Fibroblast of skin of right biceps (primary cell): ENCODE results near the gene MACROH2A1.

Experiments
- DNase-seq: peaks from one replicate; pipeline ENCODE4 v3.0.0-alpha.2; 2013

MACROH2A1 gene

DNA sequence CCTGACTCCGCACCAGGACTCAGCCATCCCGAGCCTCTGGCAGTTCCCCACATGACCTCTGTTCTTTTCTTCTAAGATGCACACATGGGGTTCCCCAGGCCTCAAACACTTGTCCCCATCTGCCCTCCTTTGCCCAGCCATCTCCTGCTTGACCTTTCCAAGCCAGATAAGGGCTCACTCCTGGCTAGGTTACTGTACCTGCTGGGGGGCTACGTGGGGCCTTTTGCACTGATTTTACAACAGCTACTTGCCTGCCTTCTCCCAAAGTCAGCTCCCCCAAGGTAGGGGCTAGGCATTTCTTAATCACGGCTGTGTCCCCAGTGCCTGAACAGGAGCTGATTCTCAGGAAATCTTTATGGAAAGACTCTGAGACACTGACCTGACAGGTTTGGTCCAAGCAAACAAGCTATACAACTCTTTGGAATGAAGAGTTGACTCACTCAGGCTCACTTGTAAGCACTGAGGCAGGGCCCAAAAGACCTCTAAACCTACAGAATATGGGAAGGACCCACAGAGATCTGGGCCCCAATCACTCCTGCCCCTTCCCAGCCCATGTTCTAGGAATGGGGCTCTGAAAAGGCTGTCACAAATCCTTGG is 2.5 kb downstream of the MACROH2A1 start:
- DNase-seq, result no peak

DNA sequence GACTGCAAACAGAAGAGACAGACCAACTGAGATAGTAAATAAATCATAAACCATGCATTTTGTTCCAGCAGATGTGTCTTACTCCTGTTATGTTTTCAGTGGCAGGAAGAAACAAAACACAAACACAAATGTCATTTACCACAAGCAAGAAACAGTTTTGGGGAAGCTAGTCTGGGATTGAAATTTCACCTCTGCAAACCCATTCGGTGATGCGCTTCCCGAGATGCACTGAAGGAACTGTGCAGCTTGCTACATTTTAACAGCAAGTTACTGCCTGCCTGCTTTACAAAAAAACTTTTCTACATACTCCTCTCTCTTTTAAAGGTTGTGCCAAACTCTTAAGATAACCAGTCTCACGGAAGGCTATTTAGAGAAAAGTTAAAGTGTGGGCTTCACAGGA is 3.2 kb downstream of the MACROH2A1 start:
- no peak for DNase-seq

DNA sequence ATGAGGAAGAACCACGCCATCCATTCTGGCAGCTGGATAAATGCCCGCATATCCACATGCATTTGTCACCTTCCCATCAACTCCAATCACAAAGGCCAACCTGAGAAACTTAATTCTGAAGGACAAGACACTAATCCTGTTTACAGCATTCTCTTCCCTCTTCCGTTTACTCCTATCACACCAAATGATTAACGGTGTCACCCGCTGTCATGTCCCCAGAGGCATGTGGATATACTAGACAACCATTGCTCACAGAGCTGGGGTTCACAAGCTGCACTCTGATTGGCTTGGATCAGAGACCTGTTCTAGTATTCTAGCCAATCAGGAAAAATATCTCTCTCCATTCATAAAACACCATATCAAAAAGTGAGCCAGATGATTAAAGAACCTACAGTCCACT is 3.6 kb downstream of the MACROH2A1 start:
- no peak for DNase-seq

DNA sequence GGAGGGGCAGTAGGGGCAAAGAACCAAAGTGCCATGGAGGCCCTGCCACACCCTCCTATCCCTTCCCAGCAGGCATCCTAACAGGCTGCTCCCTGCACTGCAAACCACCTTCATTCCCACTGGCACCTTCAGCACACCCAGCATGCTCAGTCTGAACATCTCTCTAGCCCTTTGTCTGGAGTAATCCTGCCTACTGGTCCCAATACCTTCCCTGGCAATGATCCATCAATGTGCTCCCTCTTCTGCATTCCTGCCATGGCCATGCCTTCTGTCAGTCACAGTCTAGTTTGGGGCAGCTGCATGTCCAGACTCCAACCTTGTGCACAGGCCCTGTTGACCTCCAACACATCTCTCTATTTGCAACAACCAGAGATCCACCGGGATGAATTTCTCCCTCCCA is 4.9 kb downstream of the MACROH2A1 start:
- no peak for DNase-seq

DNA sequence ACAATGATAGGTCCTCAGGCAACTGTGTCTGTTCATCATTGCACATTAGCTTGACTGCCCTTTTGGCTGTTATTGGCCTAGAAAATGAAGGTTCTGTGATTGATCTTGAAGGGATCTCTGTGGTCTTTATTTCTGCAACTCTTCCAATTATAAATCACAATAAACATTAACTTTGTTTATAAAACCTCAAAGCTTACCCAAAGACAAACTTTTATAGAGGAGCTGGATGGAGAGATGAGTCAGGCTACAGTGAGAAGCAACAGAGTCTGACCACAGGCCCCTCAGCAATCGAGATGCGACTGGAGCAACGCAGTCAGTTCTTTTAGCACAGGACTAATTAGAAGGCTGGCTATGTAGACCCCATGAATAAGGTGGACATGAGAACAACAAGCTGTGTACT is 5.3 kb downstream of the MACROH2A1 start:
- DNase-seq, result peak; percentile 29

DNA sequence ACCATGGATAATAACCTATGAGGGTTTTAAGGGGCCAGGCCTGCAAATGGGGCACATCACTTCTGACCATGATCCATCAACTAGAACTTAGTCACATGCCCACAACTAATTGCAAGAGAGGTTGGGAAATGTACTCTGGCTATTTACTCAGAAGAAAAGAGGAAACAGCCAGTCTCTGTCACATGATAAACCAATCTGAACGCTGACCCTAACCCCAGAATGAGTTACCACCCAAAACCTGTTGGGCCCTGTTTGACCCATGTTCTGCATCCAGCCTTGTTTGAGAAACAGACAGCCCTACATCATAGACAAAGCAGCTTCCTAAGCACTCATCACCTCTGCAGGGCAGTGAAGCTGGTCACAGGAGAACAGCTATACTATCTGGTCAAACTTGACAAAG is 5.8 kb downstream of the MACROH2A1 start:
- DNase-seq, result no peak

DNA sequence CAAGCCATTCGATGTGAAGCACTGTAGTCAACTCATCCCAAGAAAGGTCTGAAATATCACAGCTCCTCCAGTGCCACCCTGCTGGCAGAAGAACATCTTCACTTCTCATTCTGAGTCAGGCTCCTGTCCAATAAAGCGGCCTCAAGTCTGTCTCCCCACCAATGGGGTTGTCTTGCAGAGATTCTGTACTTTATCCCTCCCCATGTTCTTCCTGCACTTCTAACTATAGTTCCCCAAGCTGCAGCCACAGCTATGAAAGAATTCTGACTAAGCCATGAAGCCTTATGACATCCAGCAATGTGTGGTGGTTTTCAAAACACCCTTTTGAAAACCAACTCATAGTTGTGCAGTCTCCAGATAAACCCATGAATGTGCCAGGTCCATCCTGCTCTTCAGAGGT is 6.8 kb downstream of the MACROH2A1 start:
- DNase-seq, result peak; percentile 86

DNA sequence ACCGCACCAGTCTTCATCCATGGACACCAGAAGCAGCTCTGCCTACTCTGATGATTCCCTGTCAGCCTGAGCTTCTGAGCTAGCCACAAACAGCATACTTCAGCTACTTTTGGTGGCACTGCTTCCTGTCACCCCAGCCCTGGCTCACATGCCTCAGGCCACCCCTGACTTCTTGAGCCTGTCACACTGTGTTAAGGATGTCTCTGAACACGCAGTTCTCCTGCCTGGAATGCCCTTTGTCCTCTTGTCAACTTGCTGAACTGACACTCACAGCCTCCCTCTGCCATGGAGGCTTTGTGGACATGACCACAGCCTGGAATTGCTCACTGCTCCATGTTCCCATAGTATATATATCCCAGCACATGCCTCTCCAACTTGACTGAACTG is 7.2 kb downstream of the MACROH2A1 start:
- no peak for DNase-seq

DNA sequence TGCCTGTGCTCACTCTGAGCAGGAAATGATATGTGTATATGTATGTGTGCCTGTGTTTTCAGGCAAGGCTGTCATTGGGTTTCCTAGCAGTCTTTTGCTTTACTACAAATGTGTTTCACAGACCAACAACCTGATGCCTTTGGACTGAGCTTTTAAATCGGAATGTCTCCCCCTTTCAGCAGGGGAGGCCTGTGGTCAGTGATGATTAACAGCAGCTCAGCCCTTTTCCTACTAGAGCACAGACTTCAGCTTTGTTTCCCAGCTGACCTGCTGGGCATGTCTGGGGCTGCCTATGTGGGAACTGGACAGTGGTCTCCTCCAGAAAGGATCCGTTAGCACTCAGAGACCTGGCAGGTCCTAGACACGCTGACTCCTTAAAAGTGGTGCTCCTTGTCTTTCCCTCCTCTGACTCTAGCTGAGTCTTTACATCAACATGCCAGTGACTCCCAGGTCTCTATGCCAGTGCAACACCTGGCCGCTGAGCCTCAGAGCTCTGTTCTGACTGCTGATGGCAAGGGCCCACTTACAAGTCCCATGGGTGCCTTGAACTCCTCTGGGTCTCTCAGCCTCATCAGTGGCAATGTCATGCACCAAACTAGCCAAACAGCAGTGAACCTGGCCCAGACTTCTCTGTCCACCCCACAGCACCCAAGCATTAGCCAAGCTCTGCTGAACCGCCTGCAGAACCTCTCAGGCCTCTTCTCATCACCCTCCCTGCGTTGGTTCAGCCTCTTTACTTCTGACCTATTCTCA is 7.7 kb downstream of the MACROH2A1 start:
- DNase-seq, result peak; percentile 83

DNA sequence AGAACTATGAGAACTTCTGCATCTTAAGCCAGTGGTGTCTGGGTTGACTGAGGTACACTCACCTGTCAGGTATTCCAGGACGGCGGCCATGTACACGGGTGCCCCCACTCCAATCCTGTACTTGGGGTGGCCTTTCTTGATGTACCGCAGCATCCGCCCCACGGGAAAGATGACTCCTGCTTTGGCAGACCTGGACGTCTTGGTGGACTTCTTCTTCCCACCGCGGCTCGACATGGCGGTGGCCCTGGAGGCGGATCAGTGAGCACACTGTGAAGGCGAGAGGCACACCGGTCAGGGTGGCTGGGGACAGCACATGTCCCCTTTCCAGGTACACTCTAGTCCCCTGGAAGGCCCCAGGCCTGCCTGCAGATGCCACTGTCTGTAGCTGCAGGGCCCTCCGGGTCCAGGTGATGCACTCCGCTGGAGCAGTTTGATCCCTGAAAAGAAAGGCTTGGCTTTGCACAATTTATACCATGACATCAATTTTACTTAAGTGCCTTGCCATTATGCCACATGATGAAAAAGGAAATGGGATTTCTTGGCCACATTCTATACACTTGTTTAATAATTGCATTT is 10.1 kb downstream of the MACROH2A1 start:
- DNase-seq, result no peak

DNA sequence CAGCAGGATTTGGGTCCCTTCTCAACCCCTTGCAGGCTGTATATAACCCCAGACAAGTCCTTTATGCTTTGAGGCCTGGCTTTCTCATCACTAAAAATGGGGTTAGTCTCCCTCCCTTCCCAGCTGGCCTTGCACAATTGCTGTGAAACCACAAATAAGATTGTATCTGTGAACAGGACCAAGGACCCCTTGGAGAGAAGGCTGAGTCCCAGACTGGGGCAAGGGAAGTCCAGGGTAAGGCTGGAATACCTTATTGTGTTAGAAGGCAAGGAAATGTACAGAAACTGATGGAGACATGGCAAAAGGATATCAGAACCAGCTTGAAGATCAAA is 11.4 kb downstream of the MACROH2A1 start:
- peak; percentile 29 for DNase-seq

DNA sequence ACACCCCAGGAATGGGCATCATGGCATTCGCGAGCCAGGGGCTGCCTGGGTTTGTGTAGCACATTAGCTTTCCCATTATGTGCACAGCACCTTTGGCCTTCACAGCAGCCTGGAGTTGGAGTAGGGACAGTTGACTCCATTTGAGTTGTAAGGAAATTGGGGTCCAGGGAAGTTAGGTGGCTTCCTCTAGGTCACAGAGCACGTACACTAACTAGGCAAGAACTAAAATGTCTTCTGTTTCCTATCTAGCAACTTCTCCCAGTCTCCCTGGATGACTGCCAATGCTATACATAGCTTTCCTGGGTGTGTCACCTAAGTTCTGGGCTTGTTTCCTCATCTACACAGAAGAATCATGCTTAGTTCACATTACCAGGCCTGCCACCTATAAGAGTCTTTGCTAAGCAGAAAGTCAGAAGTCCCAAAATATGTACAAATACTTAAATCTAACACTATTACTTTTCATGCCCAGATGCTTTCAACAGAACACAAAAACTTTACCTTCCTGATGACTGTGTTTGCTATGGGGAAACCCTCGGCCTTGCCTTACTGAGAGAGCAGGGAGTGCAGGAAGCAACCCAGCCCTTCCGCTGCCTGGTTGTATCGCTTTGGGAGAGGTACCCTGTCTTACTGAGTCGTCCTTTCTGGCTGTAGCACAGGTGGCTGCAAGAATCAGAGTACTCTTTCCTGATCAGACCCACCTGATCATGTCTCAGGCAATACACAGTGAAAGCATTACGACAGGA is 12.0 kb downstream of the MACROH2A1 start:
- peak; percentile 95 for DNase-seq

DNA sequence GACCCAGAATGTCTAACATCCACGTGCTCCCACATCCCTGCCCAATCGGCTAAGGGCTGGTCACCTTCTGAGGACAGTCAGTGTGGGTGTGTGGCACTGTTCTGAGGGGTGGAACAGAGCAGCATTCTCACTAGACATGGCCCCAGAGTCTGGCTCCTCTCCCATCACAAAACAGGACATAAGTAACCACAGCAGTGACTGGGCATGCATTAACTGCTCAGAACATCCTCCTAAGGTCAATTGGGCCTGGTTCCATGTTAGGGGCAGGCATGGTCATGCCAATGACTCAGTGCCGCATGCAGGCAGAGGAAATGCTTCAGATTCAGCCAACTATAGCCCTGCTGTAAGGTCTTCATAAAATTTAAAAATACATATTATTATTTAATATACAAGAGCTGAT is 12.9 kb downstream of the MACROH2A1 start:
- peak; percentile 40 for DNase-seq

DNA sequence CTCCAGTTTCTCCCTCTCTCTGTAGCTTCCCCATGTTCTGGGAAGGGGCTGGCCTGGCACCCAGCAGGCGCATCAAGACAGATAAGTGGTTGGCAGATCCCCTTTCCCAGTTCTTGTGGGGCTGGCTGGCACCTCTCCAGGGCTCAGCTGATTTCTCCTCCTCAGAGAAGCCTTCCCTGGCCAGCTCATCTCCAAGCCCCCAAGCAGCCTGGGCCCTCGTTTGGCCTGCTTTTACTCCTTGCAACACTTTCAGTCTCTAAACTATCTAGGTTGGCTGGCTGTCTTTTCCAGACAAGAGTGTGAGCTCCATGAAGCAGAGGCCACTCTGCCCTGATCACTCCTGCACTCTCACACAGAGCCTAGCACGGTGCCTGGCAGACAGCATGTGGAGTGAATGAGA is 13.5 kb downstream of the MACROH2A1 start:
- no peak for DNase-seq

DNA sequence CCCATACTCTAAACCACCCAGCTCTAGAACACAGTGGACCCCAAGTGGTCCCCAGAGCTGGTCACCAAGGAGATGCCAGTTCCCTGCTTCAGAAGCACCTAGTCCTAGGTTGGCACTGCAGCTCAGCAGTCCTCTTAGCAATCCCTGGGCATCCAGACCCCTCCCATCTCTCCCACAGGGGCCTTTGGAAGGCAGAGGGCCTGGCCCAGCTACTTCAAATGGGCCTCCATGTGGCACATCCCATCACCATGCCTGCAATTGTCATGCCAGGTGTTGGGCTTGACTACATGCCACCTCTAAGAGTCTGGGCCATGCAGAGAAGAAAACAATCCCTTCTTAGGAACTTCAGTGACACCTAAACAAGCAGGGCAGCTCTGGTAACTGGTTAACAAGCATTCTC is 14.1 kb downstream of the MACROH2A1 start:
- no peak for DNase-seq

DNA sequence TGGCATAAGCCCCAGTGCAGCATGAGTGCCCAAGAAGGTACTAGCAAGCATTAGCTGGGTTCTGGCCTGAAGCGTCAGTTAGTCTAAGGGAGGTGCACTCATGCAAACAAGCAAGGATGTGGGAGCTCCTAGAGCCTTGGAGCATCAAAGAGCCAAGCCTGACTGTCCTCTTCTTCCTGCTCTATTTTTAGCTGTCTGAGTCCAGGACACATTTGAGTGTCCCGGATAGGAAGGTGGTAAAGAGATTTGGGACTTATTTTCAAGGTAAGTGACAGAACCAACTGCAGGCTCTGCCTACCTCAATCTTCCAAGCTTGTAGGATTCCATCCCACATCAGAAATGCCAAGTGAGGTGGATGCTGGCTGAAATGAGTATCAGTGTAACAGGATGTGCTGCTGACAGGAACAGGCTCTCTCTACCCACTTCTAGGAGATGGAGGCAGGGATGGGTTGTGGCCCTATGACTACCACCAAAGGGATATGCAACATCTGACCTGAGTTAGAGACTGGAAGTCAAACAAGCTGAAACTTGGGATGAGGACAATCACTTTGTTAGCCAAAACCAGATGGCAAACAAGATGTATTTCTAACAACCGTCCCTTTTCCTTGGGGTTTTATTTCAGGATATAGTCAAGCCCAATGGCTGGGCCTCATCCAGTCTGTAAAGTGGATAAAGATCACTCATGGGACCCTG is 15.1 kb downstream of the MACROH2A1 start:
- DNase-seq, result no peak

DNA sequence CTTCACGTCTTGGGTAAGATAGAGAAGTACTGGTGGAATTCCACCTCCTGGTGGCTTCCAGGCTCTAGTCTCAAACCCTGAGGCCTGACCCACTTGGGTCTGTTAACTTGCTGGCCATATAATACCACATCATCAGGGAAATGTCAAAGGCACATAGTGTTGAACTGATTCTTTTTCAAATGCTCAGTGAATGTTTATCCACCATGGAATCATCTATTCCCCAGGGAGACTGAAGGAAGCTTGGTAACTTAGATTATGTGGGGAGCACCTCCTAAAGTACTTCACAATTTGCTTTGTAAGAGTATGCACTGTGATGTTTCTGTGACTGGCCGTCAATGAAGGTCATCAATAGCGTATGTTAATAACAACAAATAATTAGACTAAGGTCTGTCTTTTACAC is 16.1 kb downstream of the MACROH2A1 start:
- no peak for DNase-seq

DNA sequence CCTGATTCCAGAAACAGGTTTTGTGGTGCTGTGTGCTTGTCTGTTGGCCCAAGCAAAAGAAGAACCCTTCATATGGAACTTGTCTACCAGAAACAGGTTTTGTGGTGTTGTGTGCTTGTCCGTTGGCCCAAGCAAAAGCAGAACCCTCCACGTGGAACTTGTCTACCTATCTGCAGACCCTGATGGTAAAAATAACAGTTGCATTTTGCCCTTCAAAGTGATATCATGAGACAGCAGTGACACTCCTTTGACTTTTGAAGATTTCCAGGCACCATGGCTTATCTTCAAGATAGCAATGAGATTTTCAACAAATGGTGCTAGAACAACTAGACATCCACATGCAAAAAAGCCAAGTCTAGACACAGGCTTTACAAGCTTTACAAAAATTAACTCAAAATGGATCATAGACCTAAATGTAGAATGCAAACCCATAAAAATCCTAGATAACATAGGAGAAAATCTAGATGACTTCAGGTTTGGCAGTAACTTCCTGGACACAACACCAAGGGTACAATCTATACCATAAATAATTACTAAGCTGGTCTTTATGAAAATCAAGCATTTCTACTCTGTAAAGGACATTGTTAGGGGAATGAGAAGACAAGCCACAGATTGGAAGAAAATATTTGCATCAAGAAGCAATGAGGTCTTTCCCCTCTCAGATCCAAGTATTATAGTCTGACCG is 16.8 kb downstream of the MACROH2A1 start:
- DNase-seq, result no peak

DNA sequence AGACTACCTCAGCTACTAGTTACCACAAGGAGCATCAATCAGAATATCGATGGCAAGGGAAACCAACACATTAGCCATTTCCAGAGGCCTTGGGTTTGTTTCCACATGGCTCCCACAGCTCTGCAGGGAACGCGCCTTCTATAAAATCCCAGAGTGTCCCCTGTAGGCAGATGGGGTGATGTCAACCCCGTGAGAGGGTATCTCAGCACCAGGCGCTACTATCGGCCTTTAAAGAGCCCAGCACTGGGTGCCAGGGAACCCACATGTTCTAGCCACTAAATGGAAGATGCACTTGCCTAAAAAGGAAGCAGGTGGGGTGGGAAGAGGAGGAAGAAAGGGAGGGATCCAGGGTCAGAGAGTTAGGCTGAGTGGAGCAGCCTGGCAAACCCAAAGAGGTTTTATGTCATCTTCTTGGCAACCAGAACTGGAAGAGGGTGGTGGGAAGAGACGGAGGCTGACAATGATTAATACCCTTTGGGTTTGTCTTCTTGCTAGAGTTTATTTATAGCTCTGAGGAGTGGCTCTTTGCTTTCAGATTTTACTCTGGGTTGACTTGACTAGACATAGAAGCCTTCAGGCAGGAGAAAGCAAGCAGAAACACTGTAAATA is 19.9 kb downstream of the MACROH2A1 start:
- peak; percentile 61 for DNase-seq

DNA sequence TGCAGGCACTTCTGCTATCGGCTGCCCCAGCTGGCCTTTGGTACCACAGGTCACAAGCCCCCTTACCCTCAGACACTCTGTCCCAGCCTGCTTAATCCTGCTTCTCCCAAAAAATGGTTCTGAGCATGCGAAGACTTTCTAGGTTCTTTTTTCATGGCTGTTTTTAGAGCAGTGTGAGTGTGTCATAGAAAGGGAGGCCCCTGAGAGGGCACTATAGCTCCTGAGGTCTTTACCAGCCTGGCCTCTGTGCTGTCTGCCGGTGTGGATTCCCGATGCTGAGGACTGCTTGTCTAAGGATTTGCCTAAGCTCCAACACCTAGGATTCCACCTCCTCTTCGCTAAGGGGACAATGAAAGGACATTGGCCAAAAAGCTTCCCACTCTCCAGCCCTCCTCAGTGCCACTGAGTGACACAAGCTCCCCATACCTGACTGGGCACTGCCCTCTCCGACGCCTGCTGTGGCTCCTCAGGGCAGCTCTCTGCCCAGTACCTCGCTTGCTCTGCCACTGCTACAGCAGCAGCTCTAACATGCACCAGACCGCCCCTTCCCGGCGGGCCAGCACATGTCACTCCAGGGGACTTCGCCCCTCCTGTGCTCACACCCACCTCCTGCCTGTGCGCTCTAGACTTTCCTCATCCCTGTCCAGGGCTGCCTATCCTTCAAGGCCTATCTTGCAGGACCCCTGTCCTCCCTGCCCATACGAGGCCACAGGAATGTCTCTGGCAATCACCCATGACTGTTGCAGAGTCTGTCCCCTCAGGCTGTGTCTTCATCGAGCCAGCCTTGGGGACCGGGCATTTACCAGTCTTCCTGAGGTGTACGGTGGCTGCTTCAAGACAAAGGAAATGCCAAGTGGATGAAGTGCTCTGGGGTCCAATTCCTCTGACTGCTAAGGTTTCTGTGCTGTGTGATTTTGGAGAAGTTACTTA is 21.0 kb downstream of the MACROH2A1 start:
- peak; percentile 15 for DNase-seq

DNA sequence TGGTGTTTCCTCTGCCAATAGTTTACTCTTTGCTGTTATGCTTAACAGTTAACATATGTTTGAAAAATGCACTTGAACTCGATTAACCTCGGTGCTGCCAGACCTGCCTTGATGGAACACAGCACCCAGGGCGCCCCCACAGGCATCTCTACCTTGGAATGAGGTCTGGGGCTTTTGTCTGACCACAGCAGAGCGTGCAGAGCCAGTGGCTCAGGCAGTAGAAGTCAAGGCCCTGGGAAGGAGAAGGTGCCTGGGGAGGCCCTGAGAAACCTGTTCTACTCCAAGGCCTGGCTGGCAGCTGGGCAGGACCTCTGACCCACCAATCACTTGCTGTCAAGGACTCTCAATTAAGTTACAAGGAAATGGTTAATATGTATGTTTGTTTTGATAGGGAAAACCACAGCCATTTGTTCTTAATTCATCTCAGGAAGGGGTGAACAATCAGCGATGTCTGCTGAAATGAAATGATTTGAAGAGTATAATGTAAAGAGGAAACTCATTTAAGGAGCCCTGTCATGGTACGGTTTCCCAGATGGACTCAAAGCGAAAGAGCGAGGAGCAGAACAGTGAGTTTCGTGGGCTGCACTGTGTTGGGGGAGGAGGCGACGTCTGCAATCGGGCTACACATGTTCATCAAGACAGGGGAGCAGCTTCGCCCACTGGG is 21.9 kb downstream of the MACROH2A1 start:
- peak; percentile 42 for DNase-seq
